Liver (tissue), 9 donors: ENCODE data around the gene KCNJ18. TPM values are rescaled to one million over a fixed set of nuclear protein-coding genes. Genes with fewer than 3 reads are reported as not detected.
"Not testable (repeated sequence)": the region's sequence is repeated elsewhere in the genome, so short reads cannot be mapped to it uniquely, and the experiment has no call there.

Source experiments
- DNase-seq: peaks from one replicate; pipeline ENCODE4 v3.0.0-alpha.2; 2017; ENCODE audit warnings: low spot score
- H3K27ac ChIP-seq, 2 donors: one replicate each; pipeline ENCODE4 v1.7.0; 2013; ENCODE audit warnings: inconsistent platforms in 2 of 2, low read length in 2 of 2, control low read depth in 1 of 2, low read depth in 1 of 2, mild to moderate bottlenecking in 1 of 2
- H3K27me3 ChIP-seq, 4 donors: one replicate each; pipeline versions ENCODE4 v1.6.1 to v1.7.0; 2013; ENCODE audit warnings: low read length in 3 of 4, inconsistent platforms in 1 of 4, mild to moderate bottlenecking in 1 of 4, moderate library complexity in 1 of 4; ENCODE audit not compliant: control insufficient read depth in 4 of 4, insufficient read depth in 4 of 4
- H3K36me3 ChIP-seq, 4 donors: one replicate each; pipeline versions ENCODE4 v1.6.1 to v1.7.0; 2013; ENCODE audit warnings: low read length in 3 of 4, mild to moderate bottlenecking in 3 of 4, low read depth in 1 of 4, moderate library complexity in 1 of 4; ENCODE audit not compliant: control insufficient read depth in 4 of 4, insufficient read depth in 3 of 4
- H3K4me1 ChIP-seq, 4 donors: one replicate each; pipeline versions ENCODE4 v1.6.1 to v1.7.0; 2013; ENCODE audit warnings: low read length in 3 of 4, mild to moderate bottlenecking in 3 of 4, moderate library complexity in 1 of 4; ENCODE audit not compliant: control insufficient read depth in 4 of 4, insufficient read depth in 4 of 4
- H3K4me3 ChIP-seq, 3 donors: one replicate each; pipeline versions ENCODE4 v1.6.1 to v1.7.0; 2013; ENCODE audit warnings: low read length in 3 of 3, control low read depth in 1 of 3, low read depth in 1 of 3, mild to moderate bottlenecking in 1 of 3
- H3K9ac ChIP-seq, 2 donors: one replicate each; pipeline ENCODE4 v1.7.0; 2013; ENCODE audit warnings: low read length in 2 of 2, mild to moderate bottlenecking in 2 of 2, moderate library complexity in 2 of 2, control low read depth in 1 of 2, low read depth in 1 of 2
- H3K9me3 ChIP-seq, 4 donors: one replicate each; pipeline versions ENCODE4 v1.6.1 to v1.7.0; 2013; ENCODE audit warnings: low read length in 3 of 4; ENCODE audit not compliant: control insufficient read depth in 4 of 4
- GABPA ChIP-seq, 2 donors: IDR thresholded peaks in 1 of 2; conservative IDR thresholded peaks in 1 of 2; 2 replicates each; pipeline ENCODE4 v1.6.1; 2016; ENCODE audit warnings: antibody characterized with exemption in 2 of 2, mild to moderate bottlenecking in 1 of 2, moderate library complexity in 1 of 2
- HNF4A ChIP-seq, 2 donors: conservative IDR thresholded peaks; 2 replicates each; pipeline ENCODE4 v1.6.1; 2016; ENCODE audit warnings: antibody characterized with exemption in 2 of 2, mild to moderate bottlenecking in 2 of 2
- RAD21 ChIP-seq, 2 donors: IDR thresholded peaks; 2 replicates each; pipeline ENCODE4 v1.6.1; 2016; ENCODE audit warnings: antibody characterized with exemption in 2 of 2, mild to moderate bottlenecking in 2 of 2
- WGBS: extraction: QIAGEN DNeasy Blood & Tissue Kit; methylation state at CpG from one replicate; pipeline ENCODE4 v1.1.7; 2013; 5-methylcytosine and 5-hydroxymethylcytosine counted together
- polyA plus RNA-seq, 2 donors: library from polyadenylated mRNA; stranded (reverse) in 1 of 2; unstranded in 1 of 2; fragments of 200-250 nt in 1 of 2; fragments of >200 nt in 1 of 2; fragmentation: Nextera tagmentation in 1 of 2; extraction: Ambion mirVana in 1 of 2; gene quantifications; one replicate each; pipeline versions ENCODE4 v1.2.1 to v1.2.3, GENCODE V29; 2013 to 2015
- total RNA-seq, 2 donors: library from RNA; depleted of rRNA; stranded (reverse); fragments of >200 nt; gene quantifications; one replicate each; pipeline ENCODE4 v1.2.3, GENCODE V29; 2014
- donor health status: healthy.
- donor health status: healthy.
- donor health status: healthy.
- donor health status: healthy.
- donor health status: healthy.

Gene KCNJ18
- total and polyA plus RNA-seq, 4 donors, result not detected

GRCh38 chr17:21741520-21741919 lies 49.2 kb downstream of the KCNJ18 start:
- not testable (repeated sequence) for H3K4me1 ChIP-seq, H3K9me3 ChIP-seq
- no CpG with 5 or more reads among the region's 6 CpGs for WGBS

GRCh38 chr17:21742326-21742725 lies 50.0 kb downstream of the KCNJ18 start:
- whole genome bisulfite sequencing, result 64% methylated on average over 13 of the region's 13 CpGs
- Histone ChIP-seq H3K27me3 (no peaks in the 10 kb centered on the region), H3K9me3 (no peaks in the 10 kb centered on the region), H3K9ac (no peak overlapping the region), H3K4me1 (no peaks in the 10 kb centered on the region), H3K27ac (no peak overlapping the region), H3K36me3 (no peaks in the 10 kb centered on the region), H3K4me3 (no peak overlapping the region)
- DNase-seq, result no peak
- TF ChIP-seq GABPA (IDR thresholded peaks at IDR 0.05 in 1 of 2, conservative IDR thresholded peaks at IDR 0.05 in 1 of 2) (no peak), HNF4A (conservative IDR thresholded peaks at IDR 0.05) (no peak), RAD21 (IDR thresholded peaks at IDR 0.05) (no peak)

More at GRCh38 chr17:21741520-21741919, 49.2 kb downstream of the KCNJ18 start:
- not testable (repeated sequence) for DNase-seq, H3K9ac ChIP-seq, H3K27me3 ChIP-seq, H3K4me3 ChIP-seq, H3K36me3 ChIP-seq, H3K27ac ChIP-seq

DNA sequence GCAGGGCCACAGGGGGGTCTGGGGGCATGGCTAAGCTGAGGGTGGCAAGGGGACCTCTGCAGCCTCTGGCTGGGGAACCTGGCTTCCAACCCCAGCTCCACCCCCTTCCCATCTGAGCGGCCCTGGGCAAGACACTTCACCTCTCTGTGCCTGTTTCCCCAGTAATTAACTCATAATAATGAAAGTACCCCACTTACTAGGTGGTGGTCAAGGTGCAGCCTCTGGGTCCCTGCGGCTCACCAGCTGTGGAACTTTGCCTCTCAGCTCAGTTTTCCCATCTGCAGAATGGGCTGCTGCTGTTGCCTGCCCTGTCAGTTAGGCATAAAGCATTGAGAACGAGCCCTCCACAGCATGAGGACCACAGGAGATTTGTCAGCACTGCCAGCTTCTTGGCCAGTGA lies 51.8 kb downstream of the KCNJ18 start:
- not testable (repeated sequence) for H3K27me3 ChIP-seq, H3K27ac ChIP-seq, H3K36me3 ChIP-seq, H3K4me3 ChIP-seq, H3K9me3 ChIP-seq, H3K4me1 ChIP-seq, DNase-seq, H3K9ac ChIP-seq
- WGBS, result 55% methylated on average over 3 of the region's 3 CpGs

DNA sequence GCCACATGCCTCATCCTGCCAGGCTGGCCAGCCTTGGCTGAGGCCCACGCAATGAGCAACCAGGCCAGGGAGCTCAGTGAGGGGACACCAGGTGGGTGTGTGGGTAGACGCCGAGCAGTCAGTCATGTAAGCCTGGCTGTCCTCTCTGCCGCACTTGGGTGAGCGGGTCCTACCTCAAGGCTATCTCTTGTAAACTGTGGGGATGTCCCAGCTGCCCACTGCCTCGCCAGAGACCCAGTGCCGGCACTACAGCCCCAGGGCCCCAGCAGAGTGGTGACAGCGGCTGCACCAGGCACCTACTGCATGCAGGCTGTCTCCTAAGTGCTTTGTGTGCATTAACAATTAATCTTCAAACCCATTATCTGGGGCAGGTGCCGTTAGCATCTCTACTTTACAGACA lies 52.3 kb downstream of the KCNJ18 start:
- H3K27me3 ChIP-seq, DNase-seq, H3K36me3 ChIP-seq, H3K9me3 ChIP-seq, H3K4me3 ChIP-seq, H3K4me1 ChIP-seq, H3K9ac ChIP-seq, H3K27ac ChIP-seq: not testable (repeated sequence)
- WGBS, result 75% methylated on average over 8 of the region's 9 CpGs

DNA sequence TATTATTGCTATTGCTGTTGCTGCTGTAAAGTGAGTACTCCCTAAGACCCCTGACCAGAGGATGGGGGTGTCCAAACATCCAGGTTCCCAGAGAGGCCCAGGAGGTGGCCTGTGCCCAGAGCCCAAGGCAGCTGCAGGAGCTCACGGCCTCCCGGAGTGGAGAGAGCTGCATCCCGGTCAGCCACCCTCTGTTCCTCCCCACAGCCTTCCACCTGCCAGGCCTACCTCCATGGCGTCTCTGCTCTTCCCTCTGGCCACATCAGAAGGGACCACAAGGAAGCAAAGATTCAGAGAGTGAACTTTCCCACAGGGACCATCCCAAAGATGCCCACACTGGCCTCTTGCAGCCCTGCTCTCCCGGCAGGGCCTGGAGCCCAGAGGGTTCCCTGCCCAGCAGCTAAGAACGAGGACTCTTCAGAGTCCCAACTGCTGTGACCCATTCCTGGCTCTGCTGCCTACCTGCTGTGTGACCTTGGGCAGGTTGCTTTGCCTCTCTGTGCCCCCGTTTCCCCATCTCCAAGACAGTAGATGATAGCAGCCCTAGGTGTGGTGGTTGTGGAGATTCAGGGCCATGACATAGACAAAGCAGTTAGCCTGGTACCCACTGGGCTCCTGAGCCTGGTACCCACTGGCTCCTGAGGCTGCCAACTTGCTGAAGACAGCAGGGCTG lies 53.2 kb downstream of the KCNJ18 start:
- H3K4me3 ChIP-seq, H3K36me3 ChIP-seq, DNase-seq, H3K27me3 ChIP-seq, H3K27ac ChIP-seq, H3K9ac ChIP-seq, H3K9me3 ChIP-seq, H3K4me1 ChIP-seq: not testable (repeated sequence)
- WGBS, result 64% methylated on average over 7 of the region's 7 CpGs

GRCh38 chr17:21746415-21746814 lies 54.1 kb downstream of the KCNJ18 start:
- H3K27me3 ChIP-seq, H3K36me3 ChIP-seq, H3K4me3 ChIP-seq, DNase-seq, H3K4me1 ChIP-seq, H3K9ac ChIP-seq, H3K9me3 ChIP-seq, H3K27ac ChIP-seq: not testable (repeated sequence)
- 66% methylated on average over 3 of the region's 3 CpGs for WGBS

DNA sequence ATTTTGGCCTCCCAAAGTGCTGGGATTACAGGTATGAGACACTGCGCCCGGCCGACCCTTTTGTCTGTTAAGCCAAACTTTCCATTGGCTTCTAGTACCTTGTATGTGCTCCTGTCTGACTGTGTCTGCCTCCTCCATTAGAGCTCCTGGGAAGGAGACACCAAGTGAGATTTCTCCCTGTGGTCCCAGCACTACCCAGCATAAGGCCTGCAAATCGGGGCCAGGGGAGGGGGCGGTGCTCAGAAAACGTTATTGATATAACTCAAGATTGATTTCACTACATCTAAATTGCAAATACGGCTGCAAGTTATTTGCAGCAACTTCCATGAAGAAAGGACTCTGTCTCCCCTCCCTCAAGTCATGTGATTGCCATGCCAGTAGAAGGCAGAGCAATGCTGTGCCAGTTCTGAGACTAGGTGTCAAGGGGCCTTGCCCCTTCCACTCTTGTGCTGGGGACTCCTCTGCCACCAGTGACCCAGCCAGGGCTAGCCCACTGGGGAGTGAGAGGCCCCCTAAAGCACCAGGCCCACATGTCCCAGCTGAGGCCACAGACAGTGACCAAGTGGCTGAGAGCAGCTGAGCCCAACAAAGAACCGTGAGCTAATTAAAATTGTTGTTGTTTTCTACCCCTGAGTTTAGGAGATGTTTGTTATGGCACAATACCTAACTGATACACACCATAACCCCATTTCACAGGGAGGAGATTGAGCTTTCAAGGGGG lies 55.0 kb downstream of the KCNJ18 start:
- not testable (repeated sequence) for H3K27ac ChIP-seq, H3K9ac ChIP-seq, DNase-seq, H3K4me1 ChIP-seq, H3K27me3 ChIP-seq, H3K9me3 ChIP-seq, H3K4me3 ChIP-seq, H3K36me3 ChIP-seq
- 75% methylated on average over 8 of the region's 8 CpGs for WGBS

- not testable (repeated sequence) for H3K9me3 ChIP-seq, H3K36me3 ChIP-seq, H3K27ac ChIP-seq, H3K4me1 ChIP-seq, DNase-seq, H3K9ac ChIP-seq, H3K27me3 ChIP-seq, H3K4me3 ChIP-seq
- WGBS, result 49% methylated on average over 5 of the region's 5 CpGs
Measured at GRCh38 chr17:21748686-21749085, 56.4 kb downstream of the KCNJ18 start.
